Measurements from ENCODE around the gene SNAP23. TPM values are rescaled to one million over a fixed set of nuclear protein-coding genes. Genes with fewer than 3 reads are reported as not detected.

Gene SNAP23
- total RNA-seq, 4 donors from 2014 or later, result 36.2 to 78.2 (median 50.3) TPM

DNA sequence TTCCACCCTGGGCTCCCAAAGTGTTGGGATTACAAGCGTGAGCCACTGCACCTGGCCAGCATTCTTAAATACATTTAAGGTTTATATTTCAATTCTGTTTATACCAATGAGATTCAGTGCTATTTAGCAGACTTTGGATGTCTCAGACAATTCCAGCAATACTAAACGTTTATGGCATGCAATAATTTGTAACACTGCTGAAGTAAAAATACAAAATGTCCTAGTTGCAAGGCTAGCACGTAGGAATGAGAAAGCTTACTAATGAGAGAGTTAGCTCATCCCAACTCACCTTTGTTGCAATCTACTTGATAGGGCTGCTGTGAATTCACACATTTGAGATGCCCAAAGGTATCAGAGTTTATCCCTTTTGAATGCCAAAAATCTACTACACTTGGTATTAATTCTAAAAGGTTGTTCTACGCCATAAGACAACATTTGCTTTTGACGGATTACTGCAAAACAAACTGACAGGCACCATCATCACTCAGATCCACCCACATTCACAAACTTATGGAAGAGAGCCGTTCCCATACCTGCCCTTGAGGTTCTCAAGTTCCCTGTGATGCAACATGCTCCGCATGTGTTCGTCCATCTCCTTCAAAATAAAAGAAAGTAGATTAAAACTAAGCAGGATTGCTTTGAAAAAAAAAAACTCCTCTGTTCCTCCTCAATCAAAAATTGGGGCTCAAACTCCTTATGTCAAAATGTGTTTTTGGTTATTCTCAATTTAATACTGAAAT is 29.7 kb upstream of the SNAP23 start:
- WGBS, result 89% methylated on average over 8 of the region's 8 CpGs
- H3K27ac ChIP-seq, result no peak overlapping the region
- no peaks in the 10 kb centered on the region for H3K9me3 ChIP-seq
- H3K36me3 ChIP-seq, result peaks cover 40% of the 10 kb centered on the region
- DNase-seq (ENCODE audit: low spot score in 2 of 2), result no peak
- H3K4me1 ChIP-seq, result peaks cover 4% of the 10 kb centered on the region
- H3K27me3 ChIP-seq, result no peaks in the 10 kb centered on the region
- H3K4me3 ChIP-seq, result no peak overlapping the region
- TF ChIP-seq POLR2AphosphoS5 (IDR thresholded peaks at IDR 0.05) (no peak), POLR2A (IDR thresholded peaks at IDR 0.05) (no peak), EP300 (IDR thresholded peaks at IDR 0.05) (peak; percentile 38)
- TF ChIP-seq, protein P1, sequence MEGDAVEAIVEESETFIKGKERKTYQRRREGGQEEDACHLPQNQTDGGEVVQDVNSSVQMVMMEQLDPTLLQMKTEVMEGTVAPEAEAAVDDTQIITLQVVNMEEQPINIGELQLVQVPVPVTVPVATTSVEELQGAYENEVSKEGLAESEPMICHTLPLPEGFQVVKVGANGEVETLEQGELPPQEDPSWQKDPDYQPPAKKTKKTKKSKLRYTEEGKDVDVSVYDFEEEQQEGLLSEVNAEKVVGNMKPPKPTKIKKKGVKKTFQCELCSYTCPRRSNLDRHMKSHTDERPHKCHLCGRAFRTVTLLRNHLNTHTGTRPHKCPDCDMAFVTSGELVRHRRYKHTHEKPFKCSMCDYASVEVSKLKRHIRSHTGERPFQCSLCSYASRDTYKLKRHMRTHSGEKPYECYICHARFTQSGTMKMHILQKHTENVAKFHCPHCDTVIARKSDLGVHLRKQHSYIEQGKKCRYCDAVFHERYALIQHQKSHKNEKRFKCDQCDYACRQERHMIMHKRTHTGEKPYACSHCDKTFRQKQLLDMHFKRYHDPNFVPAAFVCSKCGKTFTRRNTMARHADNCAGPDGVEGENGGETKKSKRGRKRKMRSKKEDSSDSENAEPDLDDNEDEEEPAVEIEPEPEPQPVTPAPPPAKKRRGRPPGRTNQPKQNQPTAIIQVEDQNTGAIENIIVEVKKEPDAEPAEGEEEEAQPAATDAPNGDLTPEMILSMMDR (IDR thresholded peaks at IDR 0.05), result no peak

DNA sequence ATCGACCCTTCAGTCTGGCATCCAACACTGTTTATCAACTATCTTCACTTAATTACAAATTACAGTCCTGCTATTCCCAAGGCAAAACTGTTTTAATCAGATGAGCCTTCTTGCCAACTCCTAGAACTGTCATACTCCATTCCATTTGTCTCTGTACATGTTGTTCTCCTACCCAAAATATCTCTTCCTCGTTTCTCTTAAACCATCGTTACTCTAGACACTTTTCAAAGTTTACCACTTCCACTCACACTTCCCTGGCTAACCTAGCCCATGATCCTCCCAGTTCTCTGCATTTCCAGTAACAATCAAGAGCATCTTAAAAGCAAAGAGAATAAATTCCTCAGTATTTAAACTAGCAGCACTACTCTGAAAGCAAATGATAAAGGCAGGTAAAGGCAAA is 24.4 kb upstream of the SNAP23 start:
- TF ChIP-seq EP300 (IDR thresholded peaks at IDR 0.05) (no peak), POLR2AphosphoS5 (IDR thresholded peaks at IDR 0.05) (no peak), POLR2A (IDR thresholded peaks at IDR 0.05) (no peak)
- TF ChIP-seq, protein P1 (IDR thresholded peaks at IDR 0.05), result no peak
- H3K9me3 ChIP-seq, result no peaks in the 10 kb centered on the region
- no peaks in the 10 kb centered on the region for H3K4me1 ChIP-seq
- peak overlapping the region; percentile 30 for H3K27ac ChIP-seq
- no peak overlapping the region for H3K4me3 ChIP-seq
- no peak for DNase-seq (ENCODE audit: low spot score in 2 of 2)
- WGBS, result 29% methylated on average over 3 of the region's 3 CpGs
- H3K36me3 ChIP-seq, result peaks cover 9% of the 10 kb centered on the region
- no peaks in the 10 kb centered on the region for H3K27me3 ChIP-seq

- Histone ChIP-seq H3K9me3 (no peaks in the 10 kb centered on the region), H3K27ac (no peak overlapping the region), H3K27me3 (no peaks in the 10 kb centered on the region), H3K4me3 (no peak overlapping the region), H3K4me1 (no peaks in the 10 kb centered on the region), H3K36me3 (no peaks in the 10 kb centered on the region)
- WGBS, result 74% methylated on average over 2 of the region's 2 CpGs
- TF ChIP-seq POLR2AphosphoS5 (IDR thresholded peaks at IDR 0.05) (no peak), POLR2A (IDR thresholded peaks at IDR 0.05) (no peak), EP300 (IDR thresholded peaks at IDR 0.05) (no peak)
- TF ChIP-seq, protein P1 (IDR thresholded peaks at IDR 0.05), result no peak
- DNase-seq (ENCODE audit: low spot score in 2 of 2), result no peak
These were observed 20.6 kb upstream of the SNAP23 start for GRCh38 chr15:42474827-42475226.

DNA sequence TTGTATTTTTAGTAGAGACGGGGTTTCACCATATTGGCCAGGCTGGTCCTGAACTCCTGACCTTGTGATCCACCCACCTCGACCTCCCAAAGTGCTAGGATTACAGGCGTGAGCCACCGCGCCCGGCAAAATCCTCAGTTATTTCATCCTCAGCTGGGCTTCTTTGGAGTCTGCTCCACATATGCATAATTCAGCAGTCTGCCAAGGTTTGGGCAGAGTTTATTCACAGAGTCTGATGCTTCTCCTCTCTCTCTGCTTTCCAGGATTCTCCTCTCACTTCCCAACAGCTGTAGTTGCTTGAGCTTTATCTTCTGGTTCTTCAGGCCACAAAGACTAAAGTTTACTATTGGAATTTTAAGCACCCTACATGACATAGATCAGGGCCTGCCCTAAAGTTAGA is 12.7 kb upstream of the SNAP23 start:
- TF ChIP-seq EP300 (IDR thresholded peaks at IDR 0.05) (no peak), POLR2AphosphoS5 (IDR thresholded peaks at IDR 0.05) (no peak), POLR2A (IDR thresholded peaks at IDR 0.05) (no peak)
- TF ChIP-seq, protein P1 (IDR thresholded peaks at IDR 0.05), result no peak
- WGBS, result 84% methylated on average over 6 of the region's 6 CpGs
- no peaks in the 10 kb centered on the region for H3K36me3 ChIP-seq

DNA sequence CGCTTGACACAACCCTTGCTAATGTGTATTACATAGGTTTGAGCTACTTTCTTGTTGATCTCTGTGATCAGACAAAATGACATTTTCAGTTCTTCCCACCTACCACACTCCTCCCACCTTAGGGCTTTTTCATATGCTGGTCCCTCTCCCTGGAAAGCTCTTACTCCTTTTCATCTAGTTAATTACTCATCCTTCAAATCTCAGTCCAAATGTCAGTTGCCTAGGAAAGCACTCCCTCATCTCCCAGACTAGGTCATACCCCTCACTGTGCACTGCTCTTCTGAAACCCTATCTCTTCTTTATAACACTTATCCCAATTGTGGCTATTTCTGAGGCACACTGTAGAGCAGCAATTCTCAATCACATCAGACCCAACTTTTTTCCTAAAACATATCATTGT is 11.8 kb upstream of the SNAP23 start:
- WGBS, result 86% methylated on average over 1 of the region's 1 CpG
- H3K27me3 ChIP-seq, result no peaks in the 10 kb centered on the region
- no peak overlapping the region for H3K27ac ChIP-seq
- H3K4me3 ChIP-seq, result no peak overlapping the region
- TF ChIP-seq, protein P1 (IDR thresholded peaks at IDR 0.05), result no peak
- TF ChIP-seq POLR2A (IDR thresholded peaks at IDR 0.05) (no peak), EP300 (IDR thresholded peaks at IDR 0.05) (no peak), POLR2AphosphoS5 (IDR thresholded peaks at IDR 0.05) (no peak)
- no peaks in the 10 kb centered on the region for H3K36me3 ChIP-seq
- no peaks in the 10 kb centered on the region for H3K9me3 ChIP-seq
- no peak for DNase-seq (ENCODE audit: low spot score in 2 of 2)
- H3K4me1 ChIP-seq, result peaks cover 10% of the 10 kb centered on the region

More for the DNA sequence above, 12.7 kb upstream of the SNAP23 start:
- Histone ChIP-seq H3K9me3 (no peaks in the 10 kb centered on the region), H3K4me1 (peaks cover 2% of the 10 kb centered on the region), H3K27ac (no peak overlapping the region), H3K4me3 (no peak overlapping the region), H3K27me3 (no peaks in the 10 kb centered on the region)
- no peak for DNase-seq (ENCODE audit: low spot score in 2 of 2)
